Measurements from ENCODE around the gene NXF1. TPM values are rescaled to one million over a fixed set of nuclear protein-coding genes. Genes with fewer than 3 reads are reported as not detected.

NXF1 gene
- total and polyA plus RNA-seq, 2 donors (not counting 1 experiment from before 2014, with no cell fraction given) = 17.2 to 27.8 TPM

- DNase-seq (ENCODE audit: low read depth in 2 of 2) = peak; percentile 75
- H3K4me2 ChIP-seq (ENCODE audit: extremely low read depth, insufficient read depth, low read length) = peak within 1 kb of the TSS; percentile 94
- H3K4me3 ChIP-seq (replicated peaks in 1 of 4; ENCODE audit: control extremely low read depth in 1 of 4, insufficient read depth in 1 of 4, low read depth in 3 of 4, low read length in 4 of 4) = peak within 1 kb of the TSS; percentile 67 to 96 (median 82)
- peak within 1 kb of the TSS; percentile 12 for H2AFZ ChIP-seq (ENCODE audit: low read length)
- H3K79me2 ChIP-seq (ENCODE audit: control insufficient read depth, insufficient read depth, low read length) = peaks cover 39% of the 10 kb centered on the region
- H3K36me3 ChIP-seq (ENCODE audit: control insufficient read depth, insufficient read depth, low read length) = peaks cover 22% of the 10 kb centered on the region
- peak within 1 kb of the TSS; percentile 85 for H3K27ac ChIP-seq (ENCODE audit: insufficient read depth, low read length)
- TF ChIP-seq CTCF (conservative IDR thresholded peaks at IDR 0.05 in 1 of 2, IDR thresholded peaks at IDR 0.05 in 1 of 2; ENCODE audit: low read depth in 1 of 2, low read length in 2 of 2) (no peak), EZH2 (IDR thresholded peaks at IDR 0.05; ENCODE audit: low read length, missing control alignments) (no peak)
- peak within 1 kb of the TSS; percentile 81 for H3K9ac ChIP-seq (ENCODE audit: insufficient read depth, low read length)
- no peaks in the 10 kb centered on the region for H4K20me1 ChIP-seq (ENCODE audit: control insufficient read depth, extremely low read depth, insufficient read depth, low read length)
- peaks cover 14% of the 10 kb centered on the region for H3K4me1 ChIP-seq (ENCODE audit: control insufficient read depth, extremely low read depth, insufficient read depth, low read length)
- no peaks in the 10 kb centered on the region for H3K9me3 ChIP-seq (ENCODE audit: control insufficient read depth, insufficient read depth, low read depth, low read length)
- no peaks in the 10 kb centered on the region for H3K27me3 ChIP-seq (ENCODE audit: control insufficient read depth, insufficient read depth, low read length)
Measured at GRCh38 chr11:62791501-62792201, 13.6 kb downstream of the NXF1 start, which contains the start of gene TMEM223. TMEM223 (minus strand) TSS chr11:62792006; CDS start chr11:62791994, 12 bp downstream.

GRCh38 chr11:62789576-62789975 is 15.7 kb downstream of the NXF1 start:
- Histone ChIP-seq H3K36me3 (ENCODE audit: control insufficient read depth, insufficient read depth, low read length) (peaks cover 13% of the 10 kb centered on the region), H3K27ac (ENCODE audit: insufficient read depth, low read length) (no peak overlapping the region)
- TF ChIP-seq EZH2 (IDR thresholded peaks at IDR 0.05; ENCODE audit: low read length, missing control alignments) = no peak

GRCh38 chr11:62788991-62789390 is 16.2 kb downstream of the NXF1 start:
- Histone ChIP-seq H3K27ac (ENCODE audit: insufficient read depth, low read length) (no peak overlapping the region), H3K36me3 (ENCODE audit: control insufficient read depth, insufficient read depth, low read length) (peaks cover 10% of the 10 kb centered on the region), H4K20me1 (ENCODE audit: control insufficient read depth, extremely low read depth, insufficient read depth, low read length) (no peaks in the 10 kb centered on the region), H3K9ac (ENCODE audit: insufficient read depth, low read length) (no peak overlapping the region), H3K4me3 (replicated peaks in 1 of 4; ENCODE audit: control extremely low read depth in 1 of 4, insufficient read depth in 1 of 4, low read depth in 3 of 4, low read length in 4 of 4) (no peak overlapping the region), H3K79me2 (ENCODE audit: control insufficient read depth, insufficient read depth, low read length) (peaks cover 39% of the 10 kb centered on the region), H3K27me3 (ENCODE audit: control insufficient read depth, insufficient read depth, low read length) (no peaks in the 10 kb centered on the region), H2AFZ (ENCODE audit: low read length) (no peak overlapping the region), H3K9me3 (ENCODE audit: control insufficient read depth, insufficient read depth, low read depth, low read length) (no peaks in the 10 kb centered on the region), H3K4me2 (ENCODE audit: extremely low read depth, insufficient read depth, low read length) (no peak overlapping the region), H3K4me1 (ENCODE audit: control insufficient read depth, extremely low read depth, insufficient read depth, low read length) (peaks cover 19% of the 10 kb centered on the region)
- DNase-seq (ENCODE audit: low read depth in 2 of 2) = no peak
- no peak for TF ChIP-seq EZH2 (IDR thresholded peaks at IDR 0.05; ENCODE audit: low read length, missing control alignments)

More at GRCh38 chr11:62789576-62789975, 15.7 kb downstream of the NXF1 start:
- Histone ChIP-seq H3K4me2 (ENCODE audit: extremely low read depth, insufficient read depth, low read length) (no peak overlapping the region), H3K79me2 (ENCODE audit: control insufficient read depth, insufficient read depth, low read length) (peaks cover 39% of the 10 kb centered on the region), H4K20me1 (ENCODE audit: control insufficient read depth, extremely low read depth, insufficient read depth, low read length) (no peaks in the 10 kb centered on the region), H3K4me1 (ENCODE audit: control insufficient read depth, extremely low read depth, insufficient read depth, low read length) (peaks cover 19% of the 10 kb centered on the region), H3K9me3 (ENCODE audit: control insufficient read depth, insufficient read depth, low read depth, low read length) (no peaks in the 10 kb centered on the region), H3K4me3 (replicated peaks in 1 of 4; ENCODE audit: control extremely low read depth in 1 of 4, insufficient read depth in 1 of 4, low read depth in 3 of 4, low read length in 4 of 4) (no peak overlapping the region), H3K9ac (ENCODE audit: insufficient read depth, low read length) (no peak overlapping the region), H2AFZ (ENCODE audit: low read length) (no peak overlapping the region), H3K27me3 (ENCODE audit: control insufficient read depth, insufficient read depth, low read length) (no peaks in the 10 kb centered on the region)
- DNase-seq (ENCODE audit: low read depth in 2 of 2) = no peak
